Measurements from ENCODE around the gene GNAI2.

The GNAI2 gene

DNA sequence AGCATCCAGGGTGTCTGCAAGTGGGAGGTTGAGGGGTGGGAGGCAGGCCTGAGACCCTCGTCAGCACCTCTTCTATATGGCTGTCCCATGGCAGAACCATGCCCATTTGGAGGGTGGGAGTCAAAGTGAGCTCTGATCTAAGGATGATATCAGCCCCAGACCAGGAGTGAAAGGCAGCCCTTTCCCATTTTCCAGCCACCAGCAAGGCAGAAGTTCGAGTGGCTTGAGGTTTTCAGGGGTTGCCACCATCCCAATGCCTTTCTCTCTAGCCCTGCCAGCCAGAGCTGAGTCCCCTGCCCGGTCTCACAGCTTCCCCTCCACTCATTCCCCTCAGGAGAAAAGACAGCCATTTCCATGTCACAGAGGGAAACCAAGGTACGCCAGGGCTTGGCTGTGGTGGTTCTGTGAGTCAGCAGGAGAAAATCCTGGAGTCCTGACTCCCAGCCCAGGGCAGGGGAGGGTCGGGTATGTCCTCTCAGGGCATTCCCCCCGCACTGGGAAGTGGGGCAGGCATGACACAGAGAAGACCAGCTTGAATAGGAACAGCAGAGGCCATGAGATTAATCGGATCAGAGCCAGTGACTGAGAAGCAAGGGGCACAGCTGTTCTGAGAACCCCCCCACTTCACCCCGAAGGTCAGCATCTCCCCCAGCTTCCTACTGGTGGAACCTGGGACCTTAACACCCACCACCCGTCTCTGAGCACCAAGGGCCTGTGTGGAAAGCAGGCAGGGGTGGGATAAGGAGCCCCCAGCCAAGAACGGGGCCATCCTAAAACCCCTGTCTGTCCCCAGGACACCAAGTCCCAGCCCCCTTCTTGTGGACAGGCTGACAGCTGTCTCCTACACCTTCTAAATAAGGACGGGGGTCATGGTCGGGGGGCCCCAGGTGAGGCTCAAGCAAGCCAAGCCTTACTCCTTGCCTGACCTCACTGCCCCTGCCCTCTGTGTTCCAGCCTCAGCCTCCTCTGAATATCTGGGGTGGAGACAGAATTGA lies 31.9 kb upstream of the GNAI2 start:
- TF ChIP-seq, protein P1, sequence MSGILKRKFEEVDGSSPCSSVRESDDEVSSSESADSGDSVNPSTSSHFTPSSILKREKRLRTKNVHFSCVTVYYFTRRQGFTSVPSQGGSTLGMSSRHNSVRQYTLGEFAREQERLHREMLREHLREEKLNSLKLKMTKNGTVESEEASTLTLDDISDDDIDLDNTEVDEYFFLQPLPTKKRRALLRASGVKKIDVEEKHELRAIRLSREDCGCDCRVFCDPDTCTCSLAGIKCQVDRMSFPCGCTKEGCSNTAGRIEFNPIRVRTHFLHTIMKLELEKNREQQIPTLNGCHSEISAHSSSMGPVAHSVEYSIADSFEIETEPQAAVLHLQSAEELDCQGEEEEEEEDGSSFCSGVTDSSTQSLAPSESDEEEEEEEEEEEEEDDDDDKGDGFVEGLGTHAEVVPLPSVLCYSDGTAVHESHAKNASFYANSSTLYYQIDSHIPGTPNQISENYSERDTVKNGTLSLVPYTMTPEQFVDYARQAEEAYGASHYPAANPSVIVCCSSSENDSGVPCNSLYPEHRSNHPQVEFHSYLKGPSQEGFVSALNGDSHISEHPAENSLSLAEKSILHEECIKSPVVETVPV (CRISPR knock-in tag; IDR thresholded peaks at IDR 0.05), result no peak
- no peak for TF ChIP-seq ARNTL (CRISPR knock-in tag; IDR thresholded peaks at IDR 0.05; ENCODE audit: borderline replicate concordance, low read depth)
- TF ChIP-seq ZNF565 (CRISPR knock-in tag; conservative IDR thresholded peaks at IDR 0.05; ENCODE audit: low read depth), result no peak
- TF ChIP-seq, protein P2, sequence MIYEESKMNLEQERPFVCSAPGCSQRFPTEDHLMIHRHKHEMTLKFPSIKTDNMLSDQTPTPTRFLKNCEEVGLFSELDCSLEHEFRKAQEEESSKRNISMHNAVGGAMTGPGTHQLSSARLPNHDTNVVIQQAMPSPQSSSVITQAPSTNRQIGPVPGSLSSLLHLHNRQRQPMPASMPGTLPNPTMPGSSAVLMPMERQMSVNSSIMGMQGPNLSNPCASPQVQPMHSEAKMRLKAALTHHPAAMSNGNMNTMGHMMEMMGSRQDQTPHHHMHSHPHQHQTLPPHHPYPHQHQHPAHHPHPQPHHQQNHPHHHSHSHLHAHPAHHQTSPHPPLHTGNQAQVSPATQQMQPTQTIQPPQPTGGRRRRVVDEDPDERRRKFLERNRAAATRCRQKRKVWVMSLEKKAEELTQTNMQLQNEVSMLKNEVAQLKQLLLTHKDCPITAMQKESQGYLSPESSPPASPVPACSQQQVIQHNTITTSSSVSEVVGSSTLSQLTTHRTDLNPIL (CRISPR knock-in tag; IDR thresholded peaks at IDR 0.05; ENCODE audit: low read depth), result no peak
- TF ChIP-seq, protein P3, sequence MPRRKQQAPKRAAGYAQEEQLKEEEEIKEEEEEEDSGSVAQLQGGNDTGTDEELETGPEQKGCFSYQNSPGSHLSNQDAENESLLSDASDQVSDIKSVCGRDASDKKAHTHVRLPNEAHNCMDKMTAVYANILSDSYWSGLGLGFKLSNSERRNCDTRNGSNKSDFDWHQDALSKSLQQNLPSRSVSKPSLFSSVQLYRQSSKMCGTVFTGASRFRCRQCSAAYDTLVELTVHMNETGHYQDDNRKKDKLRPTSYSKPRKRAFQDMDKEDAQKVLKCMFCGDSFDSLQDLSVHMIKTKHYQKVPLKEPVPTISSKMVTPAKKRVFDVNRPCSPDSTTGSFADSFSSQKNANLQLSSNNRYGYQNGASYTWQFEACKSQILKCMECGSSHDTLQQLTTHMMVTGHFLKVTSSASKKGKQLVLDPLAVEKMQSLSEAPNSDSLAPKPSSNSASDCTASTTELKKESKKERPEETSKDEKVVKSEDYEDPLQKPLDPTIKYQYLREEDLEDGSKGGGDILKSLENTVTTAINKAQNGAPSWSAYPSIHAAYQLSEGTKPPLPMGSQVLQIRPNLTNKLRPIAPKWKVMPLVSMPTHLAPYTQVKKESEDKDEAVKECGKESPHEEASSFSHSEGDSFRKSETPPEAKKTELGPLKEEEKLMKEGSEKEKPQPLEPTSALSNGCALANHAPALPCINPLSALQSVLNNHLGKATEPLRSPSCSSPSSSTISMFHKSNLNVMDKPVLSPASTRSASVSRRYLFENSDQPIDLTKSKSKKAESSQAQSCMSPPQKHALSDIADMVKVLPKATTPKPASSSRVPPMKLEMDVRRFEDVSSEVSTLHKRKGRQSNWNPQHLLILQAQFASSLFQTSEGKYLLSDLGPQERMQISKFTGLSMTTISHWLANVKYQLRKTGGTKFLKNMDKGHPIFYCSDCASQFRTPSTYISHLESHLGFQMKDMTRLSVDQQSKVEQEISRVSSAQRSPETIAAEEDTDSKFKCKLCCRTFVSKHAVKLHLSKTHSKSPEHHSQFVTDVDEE (CRISPR knock-in tag; IDR thresholded peaks at IDR 0.05), result no peak
- TF ChIP-seq RARB (CRISPR knock-in tag; IDR thresholded peaks at IDR 0.05), result no peak
- TF ChIP-seq, protein P4, sequence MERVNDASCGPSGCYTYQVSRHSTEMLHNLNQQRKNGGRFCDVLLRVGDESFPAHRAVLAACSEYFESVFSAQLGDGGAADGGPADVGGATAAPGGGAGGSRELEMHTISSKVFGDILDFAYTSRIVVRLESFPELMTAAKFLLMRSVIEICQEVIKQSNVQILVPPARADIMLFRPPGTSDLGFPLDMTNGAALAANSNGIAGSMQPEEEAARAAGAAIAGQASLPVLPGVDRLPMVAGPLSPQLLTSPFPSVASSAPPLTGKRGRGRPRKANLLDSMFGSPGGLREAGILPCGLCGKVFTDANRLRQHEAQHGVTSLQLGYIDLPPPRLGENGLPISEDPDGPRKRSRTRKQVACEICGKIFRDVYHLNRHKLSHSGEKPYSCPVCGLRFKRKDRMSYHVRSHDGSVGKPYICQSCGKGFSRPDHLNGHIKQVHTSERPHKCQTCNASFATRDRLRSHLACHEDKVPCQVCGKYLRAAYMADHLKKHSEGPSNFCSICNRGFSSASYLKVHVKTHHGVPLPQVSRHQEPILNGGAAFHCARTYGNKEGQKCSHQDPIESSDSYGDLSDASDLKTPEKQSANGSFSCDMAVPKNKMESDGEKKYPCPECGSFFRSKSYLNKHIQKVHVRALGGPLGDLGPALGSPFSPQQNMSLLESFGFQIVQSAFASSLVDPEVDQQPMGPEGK (CRISPR knock-in tag; IDR thresholded peaks at IDR 0.05; ENCODE audit: borderline replicate concordance), result no peak
- no peak for TF ChIP-seq ZNF8 (CRISPR knock-in tag; IDR thresholded peaks at IDR 0.05)
- ATAC-seq, result no peak

DNA sequence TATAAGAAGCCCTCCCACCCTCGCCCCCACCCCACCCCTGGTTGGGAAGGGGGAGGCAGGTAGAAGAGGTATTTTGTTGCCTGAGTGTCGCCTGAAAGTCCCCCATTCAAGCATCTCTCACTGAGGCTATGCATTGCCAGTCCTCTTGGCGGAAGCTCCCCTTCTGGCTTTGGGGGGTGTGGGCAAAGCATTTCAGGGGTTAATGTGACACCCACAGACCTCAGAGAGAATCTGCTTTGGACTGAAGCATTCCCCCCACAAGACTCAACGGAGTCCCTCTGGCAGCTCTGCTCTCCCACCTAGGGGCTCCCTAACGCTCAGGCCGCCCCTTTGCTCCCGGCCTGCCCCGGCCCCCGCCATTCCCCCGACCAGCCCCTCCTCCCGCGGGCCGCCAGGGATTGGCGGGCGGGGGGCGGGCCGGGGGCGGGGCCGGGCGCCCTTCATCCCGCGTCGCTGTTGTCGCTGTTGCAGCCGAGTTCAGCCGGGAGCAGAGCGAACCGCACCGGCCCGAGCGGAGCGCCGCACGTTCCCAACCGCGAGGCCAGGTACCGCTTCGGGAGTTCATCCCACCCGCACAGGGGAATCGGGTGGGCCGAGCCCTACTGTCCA lies 31.1 kb upstream of the GNAI2 start, which contains the start of gene SLC38A3:
Gene SLC38A3 (plus strand): TSS at position 468 of the 609 bp plus-strand sequence. CDS start 8,929 bp downstream, outside the sequence.
- peak; percentile 63 for ATAC-seq
- TF ChIP-seq ZFP30 (CRISPR knock-in tag; IDR thresholded peaks at IDR 0.05) (no peak), ZNF70 (CRISPR knock-in tag; IDR thresholded peaks at IDR 0.05) (no peak), SNAI2 (CRISPR knock-in tag; IDR thresholded peaks at IDR 0.05) (no peak), TOX (CRISPR knock-in tag; IDR thresholded peaks at IDR 0.05; ENCODE audit: borderline replicate concordance) (no peak), ARNTL (CRISPR knock-in tag; IDR thresholded peaks at IDR 0.05; ENCODE audit: borderline replicate concordance, low read depth) (no peak), RARB (CRISPR knock-in tag; IDR thresholded peaks at IDR 0.05) (no peak), ZNF565 (CRISPR knock-in tag; conservative IDR thresholded peaks at IDR 0.05; ENCODE audit: low read depth) (no peak)
- TF ChIP-seq, protein P5, sequence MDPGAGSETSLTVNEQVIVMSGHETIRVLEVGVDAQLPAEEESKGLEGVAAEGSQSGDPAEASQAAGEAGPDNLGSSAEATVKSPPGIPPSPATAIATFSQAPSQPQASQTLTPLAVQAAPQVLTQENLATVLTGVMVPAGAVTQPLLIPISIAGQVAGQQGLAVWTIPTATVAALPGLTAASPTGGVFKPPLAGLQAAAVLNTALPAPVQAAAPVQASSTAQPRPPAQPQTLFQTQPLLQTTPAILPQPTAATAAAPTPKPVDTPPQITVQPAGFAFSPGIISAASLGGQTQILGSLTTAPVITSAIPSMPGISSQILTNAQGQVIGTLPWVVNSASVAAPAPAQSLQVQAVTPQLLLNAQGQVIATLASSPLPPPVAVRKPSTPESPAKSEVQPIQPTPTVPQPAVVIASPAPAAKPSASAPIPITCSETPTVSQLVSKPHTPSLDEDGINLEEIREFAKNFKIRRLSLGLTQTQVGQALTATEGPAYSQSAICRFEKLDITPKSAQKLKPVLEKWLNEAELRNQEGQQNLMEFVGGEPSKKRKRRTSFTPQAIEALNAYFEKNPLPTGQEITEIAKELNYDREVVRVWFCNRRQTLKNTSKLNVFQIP (CRISPR knock-in tag; IDR thresholded peaks at IDR 0.05; ENCODE audit: borderline replicate concordance, low read depth), result no peak
- TF ChIP-seq, protein P2 (CRISPR knock-in tag; IDR thresholded peaks at IDR 0.05; ENCODE audit: low read depth), result no peak
- TF ChIP-seq, protein P4 (CRISPR knock-in tag; IDR thresholded peaks at IDR 0.05; ENCODE audit: borderline replicate concordance), result no peak

Measured in SK-N-SH treated with all-trans-retinoic acid at 6 μM for 48 hours (cell line).